ENCODE measurements around the gene NPNT.
A peak's percentile ranks its signal among the peaks of the same experiment; 100 is the strongest.

The NPNT gene

DNA sequence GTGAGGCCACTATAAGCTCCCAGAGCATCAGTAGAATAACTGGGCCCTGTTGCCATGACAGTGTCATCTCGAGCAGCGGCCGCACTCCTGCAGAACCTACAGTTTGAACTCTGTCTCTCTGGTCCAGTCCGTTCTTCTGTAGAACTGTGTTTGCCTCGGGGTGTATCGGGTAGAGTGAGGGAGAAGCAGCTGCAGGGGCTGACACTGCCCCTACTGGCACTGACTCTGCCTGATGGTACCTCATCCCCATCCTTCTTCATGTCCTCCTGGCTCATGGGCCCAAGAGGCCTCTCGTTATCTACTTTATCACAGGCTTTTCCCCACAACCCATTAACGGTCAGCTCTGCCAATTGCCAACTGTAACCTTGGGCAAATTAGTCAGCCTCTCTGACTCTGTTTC is 96.5 kb downstream of the NPNT start:
- no peak for TF ChIP-seq TCF12 (IDR thresholded peaks at IDR 0.05; ENCODE audit: low read depth)
- no peak for TF ChIP-seq TAF1 (IDR thresholded peaks at IDR 0.05; ENCODE audit: low read depth)
- no peak for TF ChIP-seq ZBTB7A (IDR thresholded peaks at IDR 0.05; ENCODE audit: low read depth)
- no peak for TF ChIP-seq CEBPB (IDR thresholded peaks at IDR 0.05)
- no peak for TF ChIP-seq RAD21 (IDR thresholded peaks at IDR 0.05; ENCODE audit: low read depth)
- TF ChIP-seq, protein P1, sequence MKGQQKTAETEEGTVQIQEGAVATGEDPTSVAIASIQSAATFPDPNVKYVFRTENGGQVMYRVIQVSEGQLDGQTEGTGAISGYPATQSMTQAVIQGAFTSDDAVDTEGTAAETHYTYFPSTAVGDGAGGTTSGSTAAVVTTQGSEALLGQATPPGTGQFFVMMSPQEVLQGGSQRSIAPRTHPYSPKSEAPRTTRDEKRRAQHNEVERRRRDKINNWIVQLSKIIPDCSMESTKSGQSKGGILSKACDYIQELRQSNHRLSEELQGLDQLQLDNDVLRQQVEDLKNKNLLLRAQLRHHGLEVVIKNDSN (IDR thresholded peaks at IDR 0.05), result no peak
- TF ChIP-seq, protein P2, sequence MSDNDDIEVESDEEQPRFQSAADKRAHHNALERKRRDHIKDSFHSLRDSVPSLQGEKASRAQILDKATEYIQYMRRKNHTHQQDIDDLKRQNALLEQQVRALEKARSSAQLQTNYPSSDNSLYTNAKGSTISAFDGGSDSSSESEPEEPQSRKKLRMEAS (IDR thresholded peaks at IDR 0.05), result no peak
- no peak for TF ChIP-seq EGR1 (IDR thresholded peaks at IDR 0.05)
- no peak for TF ChIP-seq CREB1 (IDR thresholded peaks at IDR 0.05; ENCODE audit: low read depth)
- TF ChIP-seq EP300 (IDR thresholded peaks at IDR 0.05; ENCODE audit: borderline replicate concordance), result no peak
- TF ChIP-seq, protein P3, sequence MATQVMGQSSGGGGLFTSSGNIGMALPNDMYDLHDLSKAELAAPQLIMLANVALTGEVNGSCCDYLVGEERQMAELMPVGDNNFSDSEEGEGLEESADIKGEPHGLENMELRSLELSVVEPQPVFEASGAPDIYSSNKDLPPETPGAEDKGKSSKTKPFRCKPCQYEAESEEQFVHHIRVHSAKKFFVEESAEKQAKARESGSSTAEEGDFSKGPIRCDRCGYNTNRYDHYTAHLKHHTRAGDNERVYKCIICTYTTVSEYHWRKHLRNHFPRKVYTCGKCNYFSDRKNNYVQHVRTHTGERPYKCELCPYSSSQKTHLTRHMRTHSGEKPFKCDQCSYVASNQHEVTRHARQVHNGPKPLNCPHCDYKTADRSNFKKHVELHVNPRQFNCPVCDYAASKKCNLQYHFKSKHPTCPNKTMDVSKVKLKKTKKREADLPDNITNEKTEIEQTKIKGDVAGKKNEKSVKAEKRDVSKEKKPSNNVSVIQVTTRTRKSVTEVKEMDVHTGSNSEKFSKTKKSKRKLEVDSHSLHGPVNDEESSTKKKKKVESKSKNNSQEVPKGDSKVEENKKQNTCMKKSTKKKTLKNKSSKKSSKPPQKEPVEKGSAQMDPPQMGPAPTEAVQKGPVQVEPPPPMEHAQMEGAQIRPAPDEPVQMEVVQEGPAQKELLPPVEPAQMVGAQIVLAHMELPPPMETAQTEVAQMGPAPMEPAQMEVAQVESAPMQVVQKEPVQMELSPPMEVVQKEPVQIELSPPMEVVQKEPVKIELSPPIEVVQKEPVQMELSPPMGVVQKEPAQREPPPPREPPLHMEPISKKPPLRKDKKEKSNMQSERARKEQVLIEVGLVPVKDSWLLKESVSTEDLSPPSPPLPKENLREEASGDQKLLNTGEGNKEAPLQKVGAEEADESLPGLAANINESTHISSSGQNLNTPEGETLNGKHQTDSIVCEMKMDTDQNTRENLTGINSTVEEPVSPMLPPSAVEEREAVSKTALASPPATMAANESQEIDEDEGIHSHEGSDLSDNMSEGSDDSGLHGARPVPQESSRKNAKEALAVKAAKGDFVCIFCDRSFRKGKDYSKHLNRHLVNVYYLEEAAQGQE (IDR thresholded peaks at IDR 0.05; ENCODE audit: low read depth), result no peak
- TF ChIP-seq YY1 (IDR thresholded peaks at IDR 0.05; ENCODE audit: low read depth), result no peak
- no peak for TF ChIP-seq NFIC (IDR thresholded peaks at IDR 0.05)
- TF ChIP-seq TEAD4 (IDR thresholded peaks at IDR 0.05), result no peak
- no peak for TF ChIP-seq FOXM1 (IDR thresholded peaks at IDR 0.05; ENCODE audit: borderline replicate concordance, low read depth)

DNA sequence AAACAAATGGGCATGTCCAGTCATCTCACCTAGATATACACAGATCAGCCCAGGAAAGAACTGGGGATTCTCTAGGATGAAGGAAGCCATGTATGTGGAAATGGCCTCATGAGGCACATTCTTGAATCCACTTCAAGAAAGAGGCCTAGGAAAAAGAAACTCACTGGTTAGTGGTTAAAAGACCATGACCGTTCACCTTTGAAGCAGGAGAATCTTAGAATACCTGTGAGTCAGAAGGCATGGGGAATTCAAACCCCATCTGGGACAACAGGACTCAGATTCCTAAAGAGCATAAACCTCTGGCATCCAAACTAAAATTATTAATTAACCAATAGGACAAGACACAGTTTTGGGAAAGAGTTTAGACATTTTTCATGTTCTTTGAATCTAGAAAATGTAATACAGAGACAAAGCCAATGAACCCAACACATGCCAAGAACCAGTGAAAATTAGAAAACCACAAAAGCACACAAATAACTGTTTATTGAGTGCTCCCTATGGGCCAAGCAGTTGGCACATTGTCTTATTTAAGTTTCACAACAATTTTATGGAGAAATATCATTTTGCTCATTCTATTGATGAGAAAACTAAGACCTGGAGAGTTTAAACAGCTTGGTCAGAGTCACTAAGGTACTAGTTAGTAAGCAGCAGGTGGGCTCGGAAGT is 97.5 kb downstream of the NPNT start:
- TF ChIP-seq, protein P3 (IDR thresholded peaks at IDR 0.05; ENCODE audit: low read depth), result no peak
- no peak for TF ChIP-seq CREB1 (IDR thresholded peaks at IDR 0.05; ENCODE audit: low read depth)
- peak; percentile 55 for TF ChIP-seq TEAD4 (IDR thresholded peaks at IDR 0.05)
- peak; percentile 47; the same call in 1 of the 2 replicates for TF ChIP-seq EP300 (IDR thresholded peaks at IDR 0.05; ENCODE audit: borderline replicate concordance)

DNA sequence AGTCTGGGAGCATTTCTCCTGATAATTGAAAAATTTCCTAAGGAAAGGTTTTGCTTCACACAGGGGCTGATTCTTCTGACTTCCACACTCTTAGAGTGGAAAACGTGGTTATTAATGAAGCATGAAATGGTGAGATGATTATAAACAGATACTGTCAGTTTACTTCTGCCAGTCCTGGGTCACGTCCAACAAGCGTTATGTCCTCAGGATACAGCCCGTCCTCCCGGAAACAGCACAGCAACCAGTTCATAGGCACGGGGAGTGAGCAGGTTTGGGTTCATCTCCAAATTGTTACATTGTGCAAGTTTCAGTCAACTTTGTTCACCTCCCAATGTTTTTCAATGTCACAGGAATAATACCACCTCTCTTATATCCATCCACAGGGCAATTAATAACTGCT is 98.8 kb downstream of the NPNT start:
- TF ChIP-seq CEBPB (IDR thresholded peaks at IDR 0.05), result no peak
- no peak for TF ChIP-seq EP300 (IDR thresholded peaks at IDR 0.05; ENCODE audit: borderline replicate concordance)
- TF ChIP-seq FOXM1 (IDR thresholded peaks at IDR 0.05; ENCODE audit: borderline replicate concordance, low read depth), result no peak
- TF ChIP-seq, protein P2 (IDR thresholded peaks at IDR 0.05), result no peak
- no peak for TF ChIP-seq ZBTB7A (IDR thresholded peaks at IDR 0.05; ENCODE audit: low read depth)

DNA sequence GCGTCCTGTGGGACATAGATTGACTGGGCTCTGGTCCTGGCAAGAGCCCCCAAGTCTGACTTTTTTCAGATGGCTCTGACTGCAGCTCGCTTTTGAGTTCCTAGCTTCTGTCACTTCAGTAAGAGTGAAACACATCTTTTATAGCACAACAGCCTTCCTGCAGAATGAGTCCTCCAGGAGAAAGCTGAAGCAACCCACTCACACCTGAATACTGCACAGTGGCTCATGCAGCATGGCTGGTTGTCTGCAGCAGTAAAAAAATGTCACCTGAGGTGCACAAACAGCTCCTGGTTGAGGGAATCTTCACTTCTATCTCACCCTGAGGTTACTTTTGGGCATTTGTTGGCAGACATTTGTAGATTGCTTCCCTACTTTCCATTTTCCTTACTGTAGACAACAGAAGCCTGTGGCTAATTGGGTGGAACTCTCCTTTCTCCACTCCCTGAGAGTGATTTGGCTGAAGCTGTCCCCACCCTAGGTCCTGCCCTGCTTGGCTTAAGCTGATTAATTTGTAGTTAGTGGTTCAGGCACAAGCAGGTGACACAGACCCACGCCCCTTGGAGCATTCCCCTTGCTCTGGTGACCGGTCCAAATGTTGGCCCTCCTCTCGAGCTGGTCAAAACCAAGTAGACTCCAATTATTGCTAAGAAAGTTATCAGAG is 99.7 kb downstream of the NPNT start:
- TF ChIP-seq FOXM1 (IDR thresholded peaks at IDR 0.05; ENCODE audit: borderline replicate concordance, low read depth), result no peak
- TF ChIP-seq CREB1 (IDR thresholded peaks at IDR 0.05; ENCODE audit: low read depth), result no peak
- TF ChIP-seq, protein P3 (IDR thresholded peaks at IDR 0.05; ENCODE audit: low read depth), result no peak
- TF ChIP-seq ZBTB7A (IDR thresholded peaks at IDR 0.05; ENCODE audit: low read depth), result no peak
- no peak for TF ChIP-seq CEBPB (IDR thresholded peaks at IDR 0.05)
- no peak for TF ChIP-seq TAF1 (IDR thresholded peaks at IDR 0.05; ENCODE audit: low read depth)
- TF ChIP-seq EGR1 (IDR thresholded peaks at IDR 0.05), result no peak
- TF ChIP-seq YY1 (IDR thresholded peaks at IDR 0.05; ENCODE audit: low read depth), result no peak
- no peak for TF ChIP-seq RAD21 (IDR thresholded peaks at IDR 0.05; ENCODE audit: low read depth)
- TF ChIP-seq EP300 (IDR thresholded peaks at IDR 0.05; ENCODE audit: borderline replicate concordance), result no peak
- TF ChIP-seq TCF12 (IDR thresholded peaks at IDR 0.05; ENCODE audit: low read depth), result no peak
- TF ChIP-seq, protein P1 (IDR thresholded peaks at IDR 0.05), result no peak
- no peak for TF ChIP-seq TEAD4 (IDR thresholded peaks at IDR 0.05)
- TF ChIP-seq NFIC (IDR thresholded peaks at IDR 0.05), result no peak

Data from Ishikawa (cell line).